Activated CD4-positive, alpha-beta T cell treated with anti-CD3 and anti-CD28 coated beads, Interleukin-10, Interleukin-2, amounts not matched to agents 100 ng/mL and 50 ng/mL, durations not matched to agents 16 hours and 8 hours (primary cell): ENCODE data around the gene PIK3CD.
"Not testable (repeated sequence)": the region's sequence is repeated elsewhere in the genome, so short reads cannot be mapped to it uniquely, and the experiment has no call there.

Experiments
- DNase-seq: peaks from one replicate; pipeline ENCODE4 v3.0.0-alpha.2; 2020

The PIK3CD gene

GRCh38 chr1:9690440-9691107, 39.0 kb downstream of the PIK3CD start:
- no peak for DNase-seq

- no peak for DNase-seq
Measured at GRCh38 chr1:9691108-9691445, 39.5 kb downstream of the PIK3CD start.

- no peak for DNase-seq
Measured at GRCh38 chr1:9691691-9692090, 40.2 kb downstream of the PIK3CD start.

GRCh38 chr1:9696793-9697192, 45.3 kb downstream of the PIK3CD start:
- DNase-seq, result no peak

- no peak for DNase-seq
Measured at GRCh38 chr1:9699361-9699760, 47.8 kb downstream of the PIK3CD start.

GRCh38 chr1:9700340-9700739, 48.8 kb downstream of the PIK3CD start:
- no peak for DNase-seq

GRCh38 chr1:9701665-9702064, 50.1 kb downstream of the PIK3CD start:
- DNase-seq, result no peak

- no peak for DNase-seq
Measured at GRCh38 chr1:9703165-9703509, 51.6 kb downstream of the PIK3CD start.

- no peak for DNase-seq
Measured at GRCh38 chr1:9703681-9704080, 52.1 kb downstream of the PIK3CD start.

- DNase-seq, result peak; percentile 57
Measured at GRCh38 chr1:9705337-9706093, 54.0 kb downstream of the PIK3CD start.

- no peak for DNase-seq
Measured at GRCh38 chr1:9706178-9706577, 54.6 kb downstream of the PIK3CD start.

- DNase-seq, result no peak
Measured at GRCh38 chr1:9710037-9710436, 58.5 kb downstream of the PIK3CD start.

GRCh38 chr1:9711466-9712020, 60.0 kb downstream of the PIK3CD start:
- DNase-seq, result no peak

GRCh38 chr1:9712767-9713166, 61.2 kb downstream of the PIK3CD start:
- DNase-seq, result not testable (repeated sequence)

- no peak for DNase-seq
Measured at GRCh38 chr1:9714257-9714718, 62.8 kb downstream of the PIK3CD start.

GRCh38 chr1:9715536-9716226, 64.2 kb downstream of the PIK3CD start:
- DNase-seq, result peak; percentile 56

GRCh38 chr1:9716404-9717192, 65.1 kb downstream of the PIK3CD start:
- DNase-seq, result peak; percentile 46

GRCh38 chr1:9717193-9718005, 65.9 kb downstream of the PIK3CD start:
- DNase-seq, result peak; percentile 96

- DNase-seq, result no peak
Measured at GRCh38 chr1:9718006-9718680, 66.6 kb downstream of the PIK3CD start.

- no peak for DNase-seq
Measured at GRCh38 chr1:9719978-9720722, 68.6 kb downstream of the PIK3CD start.
